ENCODE measurements around the gene CENPM.

Gene CENPM

DNA sequence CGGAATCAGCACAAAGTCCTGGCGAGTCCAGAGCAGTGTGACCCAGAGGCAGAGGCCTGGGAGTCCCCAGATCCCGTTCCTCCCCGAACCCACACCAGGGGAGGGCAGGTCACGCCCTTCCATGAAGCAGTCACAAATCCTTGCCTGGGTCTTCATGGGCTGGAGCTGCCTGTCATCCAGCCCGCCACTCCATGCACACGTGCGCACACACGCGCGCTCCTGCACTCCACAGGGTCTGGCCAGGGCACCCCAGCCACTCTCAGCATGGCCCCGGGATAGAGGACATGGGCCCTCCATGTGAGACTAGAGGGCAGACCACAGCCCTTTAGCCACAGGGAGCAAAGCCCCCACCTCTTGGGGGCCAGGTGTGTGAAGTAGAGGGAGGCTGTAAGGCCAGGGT is 14.6 kb downstream of the CENPM start:
- no peak for DNase-seq (ENCODE audit: low spot score)

- no peak for DNase-seq (ENCODE audit: low spot score)
These were observed 15.2 kb downstream of the CENPM start for GRCh38 chr22:41931701-41932269.

GRCh38 chr22:41929418-41929810 is 17.5 kb downstream of the CENPM start:
- no peak for DNase-seq (ENCODE audit: low spot score)

DNA sequence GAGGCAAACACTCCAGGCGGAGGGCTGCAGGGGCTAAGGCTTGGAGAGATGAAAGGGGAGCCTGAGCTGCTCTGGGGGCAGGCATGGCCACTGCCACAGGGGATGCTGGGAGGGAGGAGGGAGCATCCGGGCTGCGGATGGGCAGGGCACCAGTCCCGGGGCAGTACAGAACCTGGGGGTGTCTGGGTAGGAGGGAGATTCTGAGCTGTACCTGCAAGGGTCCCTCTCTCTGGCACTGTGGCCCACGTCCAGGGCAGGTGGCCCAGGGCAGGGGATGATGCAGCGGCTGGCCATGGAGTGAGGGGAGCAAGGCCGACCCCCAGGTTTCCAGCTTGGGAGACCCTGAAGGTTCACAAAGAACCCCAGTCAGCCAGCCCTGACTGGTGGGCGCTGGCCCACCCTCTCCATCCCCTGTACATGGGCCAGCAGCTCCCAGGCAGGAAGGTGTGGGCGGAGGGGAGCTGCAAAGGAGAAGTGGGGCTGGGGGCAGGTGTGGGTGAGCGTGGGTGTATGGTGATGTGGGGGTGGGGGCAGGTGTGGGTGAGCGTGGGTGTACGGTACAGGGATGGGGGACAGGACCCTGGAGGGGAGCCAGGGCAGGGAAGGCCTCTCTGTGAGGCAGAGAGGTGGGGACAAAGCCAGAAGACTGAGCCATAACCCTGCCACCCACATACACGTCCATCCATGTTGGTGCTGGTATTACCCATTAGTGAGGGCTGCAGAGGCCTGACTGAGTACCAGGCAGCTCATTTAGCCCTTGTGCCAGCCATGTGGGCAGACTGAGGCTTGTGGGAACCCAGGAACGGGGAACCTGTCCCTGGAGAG is 18.1 kb downstream of the CENPM start:
- DNase-seq (ENCODE audit: low spot score): no peak

DNA sequence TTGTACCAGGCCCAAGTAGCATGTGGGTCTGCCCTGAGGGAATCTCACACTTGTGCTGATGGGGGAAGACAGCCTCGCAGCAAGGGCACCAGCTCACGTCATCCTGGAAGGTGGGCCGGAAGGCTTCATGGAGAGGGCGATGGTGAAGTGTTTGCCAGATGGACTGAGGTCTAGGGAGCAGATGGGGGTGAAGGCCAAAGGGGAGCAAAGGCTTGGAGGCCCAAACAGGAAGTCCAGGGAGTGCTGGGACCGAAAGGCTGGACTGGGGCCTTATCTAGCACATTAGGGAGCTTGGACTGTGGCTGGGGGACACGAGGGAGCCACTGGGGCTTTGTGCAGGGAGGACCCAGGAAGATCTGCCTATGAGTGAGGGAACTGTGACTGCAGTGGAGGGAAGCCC is 19.1 kb downstream of the CENPM start:
- no peak for DNase-seq (ENCODE audit: low spot score)

GRCh38 chr22:41925783-41926460 is 21.0 kb downstream of the CENPM start:
- DNase-seq (ENCODE audit: low spot score): peak; percentile 88

GRCh38 chr22:41923595-41924276 is 23.2 kb downstream of the CENPM start:
- no peak for DNase-seq (ENCODE audit: low spot score)

DNA sequence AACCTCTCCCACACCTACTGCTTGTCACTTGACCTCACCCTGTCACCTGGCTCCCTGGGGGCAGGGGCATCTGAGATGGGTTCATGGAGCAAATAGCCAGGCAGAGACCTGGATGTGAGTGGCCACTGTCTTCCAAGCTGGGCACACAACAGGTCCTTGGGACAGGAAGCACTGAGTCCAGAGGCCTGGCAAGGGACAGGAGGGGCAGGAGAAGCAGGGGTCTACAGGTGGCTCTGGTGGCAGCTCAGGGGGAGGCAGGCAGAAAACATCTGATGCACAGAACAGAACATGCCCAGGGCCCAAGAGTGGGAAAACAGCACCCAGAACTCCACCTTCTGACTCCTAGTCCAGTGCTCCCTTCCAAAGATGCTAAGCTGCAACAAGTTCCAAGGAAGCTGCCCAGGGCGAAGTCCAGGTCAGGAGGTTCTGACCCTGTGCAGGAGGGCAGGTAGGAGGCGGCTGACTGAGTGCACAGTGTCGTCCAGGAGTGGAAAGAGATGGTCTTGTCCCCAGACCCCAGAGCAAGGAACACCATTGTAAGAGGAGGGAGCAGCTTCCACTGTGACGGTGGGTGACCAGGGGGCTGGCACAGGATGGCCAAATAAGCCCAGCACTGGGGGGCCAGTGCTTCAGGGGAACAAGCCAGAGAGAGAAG is 23.9 kb downstream of the CENPM start:
- no peak for DNase-seq (ENCODE audit: low spot score)

- no peak for DNase-seq (ENCODE audit: low spot score)
These were observed 24.6 kb downstream of the CENPM start for GRCh38 chr22:41922328-41922727.

DNA sequence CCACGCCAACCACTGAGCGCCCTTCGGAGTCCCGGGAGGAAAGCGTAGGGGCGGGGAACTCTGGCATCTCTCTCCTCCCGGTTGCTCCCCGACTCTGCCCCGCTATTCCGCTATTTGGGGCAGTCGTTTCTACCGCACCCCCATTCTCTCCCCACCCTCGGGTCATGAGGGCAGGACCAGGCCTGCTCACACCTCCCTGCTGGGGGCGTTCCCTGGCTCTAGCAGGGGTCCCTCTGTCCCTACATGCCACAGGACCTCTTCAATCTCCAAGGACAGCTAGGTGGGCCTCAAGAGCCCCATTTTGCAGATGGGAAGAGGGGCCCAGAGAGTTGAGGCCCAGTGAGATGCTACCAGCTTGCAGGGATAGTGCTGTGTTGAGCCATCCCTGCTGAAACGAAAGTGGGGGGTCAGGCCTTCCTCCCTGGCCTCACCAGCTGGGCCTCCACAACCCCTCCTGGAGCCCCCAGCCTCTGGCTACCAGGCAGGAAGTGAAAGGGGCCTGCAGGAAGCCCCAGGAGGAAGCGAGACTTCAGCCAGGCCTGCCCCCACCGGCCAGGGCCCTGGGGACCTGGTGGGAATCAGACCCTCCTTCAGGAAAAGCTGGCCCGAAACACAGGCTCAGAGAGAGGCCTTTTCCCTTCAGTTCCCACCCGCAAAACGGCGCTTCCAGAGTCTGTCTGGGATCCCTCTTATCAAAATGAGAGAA is 26.5 kb downstream of the CENPM start:
- DNase-seq (ENCODE audit: low spot score): no peak

DNA sequence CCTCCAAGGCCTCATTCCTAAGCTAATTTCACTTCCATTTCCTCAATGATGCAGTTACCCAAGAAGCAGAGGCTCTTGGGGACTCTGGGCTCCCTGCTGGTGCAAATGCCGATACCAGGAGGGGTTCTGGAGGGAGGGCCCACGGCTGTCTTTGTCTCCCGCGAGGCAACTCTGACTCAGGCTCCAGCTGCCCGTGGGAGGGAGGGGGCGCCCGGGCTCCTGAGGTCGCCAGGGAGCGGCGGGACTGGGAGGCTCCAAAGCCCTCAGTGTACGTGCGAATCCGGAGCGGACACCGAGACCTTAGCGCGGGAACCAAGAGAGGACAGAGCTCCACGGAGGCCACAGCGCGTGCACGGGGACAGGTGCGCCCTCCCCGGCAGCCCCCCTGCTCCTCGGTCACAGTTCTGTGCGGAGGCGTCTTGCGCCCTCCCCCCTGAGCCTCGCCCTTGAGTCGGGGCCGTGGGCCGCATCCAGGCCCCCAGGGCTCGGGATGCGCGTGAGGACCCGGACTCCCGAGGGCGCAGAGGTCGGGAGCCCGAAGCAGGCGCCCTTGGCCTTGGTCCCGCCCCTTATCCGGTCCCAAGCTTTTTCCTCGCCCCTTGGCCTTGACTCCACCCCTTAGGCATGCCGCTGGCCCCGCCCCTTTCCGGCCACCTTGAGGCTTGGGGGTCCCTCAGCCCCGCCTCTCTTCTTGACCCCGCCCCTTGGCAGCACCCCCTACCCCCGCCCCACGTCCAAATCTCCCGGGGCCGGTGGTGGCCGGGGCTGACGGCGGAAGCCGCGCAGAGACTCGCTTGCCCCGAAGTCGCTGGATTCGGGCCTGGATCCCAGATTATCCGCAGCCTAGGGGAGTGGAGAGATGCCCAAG is 27.4 kb downstream of the CENPM start:
- DNase-seq (ENCODE audit: low spot score): peak; percentile 62

GRCh38 chr22:41917903-41918791 is 28.8 kb downstream of the CENPM start:
- DNase-seq (ENCODE audit: low spot score): no peak

DNA sequence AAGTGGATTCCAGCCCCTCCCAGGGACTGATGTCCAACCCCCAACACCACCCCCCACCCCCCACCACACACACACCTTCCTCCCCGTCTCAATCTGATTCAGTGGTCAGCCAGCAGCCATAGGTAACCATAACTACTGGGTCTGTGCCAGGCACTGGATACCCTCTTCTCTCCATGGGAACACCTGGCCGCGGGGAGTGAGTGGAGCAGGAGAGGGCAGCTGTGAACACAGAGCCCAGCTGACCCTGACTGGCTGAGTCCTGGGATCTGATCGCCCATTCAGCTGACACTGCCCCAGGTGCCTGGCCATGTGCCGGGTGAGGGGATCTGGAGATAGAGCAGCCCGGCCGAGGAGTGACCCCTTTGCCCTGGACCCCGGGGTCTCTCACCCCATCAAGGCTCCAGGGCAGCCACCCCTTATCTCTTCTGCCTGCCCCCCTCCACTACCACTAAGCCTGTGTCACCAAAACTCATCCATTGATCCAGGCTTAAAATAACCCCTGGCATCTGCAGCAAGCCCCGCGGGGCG is 29.5 kb downstream of the CENPM start:
- no peak for DNase-seq (ENCODE audit: low spot score)

DNA sequence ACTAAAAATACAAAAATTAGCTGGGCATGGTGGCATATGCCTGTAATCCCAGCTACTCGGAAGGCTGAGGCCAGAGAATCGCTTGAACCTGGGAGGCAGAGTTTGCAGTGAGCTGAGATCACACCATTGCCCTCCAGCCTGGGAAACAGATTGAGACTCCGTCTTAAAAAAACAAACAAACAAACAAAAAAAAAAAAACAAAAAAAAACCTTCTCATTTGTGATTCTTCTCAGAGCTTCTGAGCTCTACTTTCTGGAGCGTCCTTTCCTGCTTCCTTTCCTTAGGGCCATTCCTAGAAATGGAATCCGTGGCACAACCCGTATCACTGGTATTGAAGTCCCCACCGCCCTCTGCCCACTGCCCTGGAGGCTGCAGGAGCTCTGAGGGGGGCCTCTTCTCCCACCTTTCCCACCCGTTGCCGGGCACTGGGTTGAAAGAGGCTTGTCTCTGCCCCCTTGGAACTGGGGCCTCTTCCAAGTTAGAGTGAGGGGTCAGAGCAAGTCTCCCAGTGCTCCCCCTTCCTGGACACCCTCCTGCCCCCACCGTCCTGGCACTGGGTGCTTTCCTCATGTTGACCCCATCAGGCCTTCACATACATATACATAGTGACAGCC is 30.1 kb downstream of the CENPM start:
- DNase-seq (ENCODE audit: low spot score): no peak

GRCh38 chr22:41915786-41916493 is 31.0 kb downstream of the CENPM start:
- DNase-seq (ENCODE audit: low spot score): no peak

DNA sequence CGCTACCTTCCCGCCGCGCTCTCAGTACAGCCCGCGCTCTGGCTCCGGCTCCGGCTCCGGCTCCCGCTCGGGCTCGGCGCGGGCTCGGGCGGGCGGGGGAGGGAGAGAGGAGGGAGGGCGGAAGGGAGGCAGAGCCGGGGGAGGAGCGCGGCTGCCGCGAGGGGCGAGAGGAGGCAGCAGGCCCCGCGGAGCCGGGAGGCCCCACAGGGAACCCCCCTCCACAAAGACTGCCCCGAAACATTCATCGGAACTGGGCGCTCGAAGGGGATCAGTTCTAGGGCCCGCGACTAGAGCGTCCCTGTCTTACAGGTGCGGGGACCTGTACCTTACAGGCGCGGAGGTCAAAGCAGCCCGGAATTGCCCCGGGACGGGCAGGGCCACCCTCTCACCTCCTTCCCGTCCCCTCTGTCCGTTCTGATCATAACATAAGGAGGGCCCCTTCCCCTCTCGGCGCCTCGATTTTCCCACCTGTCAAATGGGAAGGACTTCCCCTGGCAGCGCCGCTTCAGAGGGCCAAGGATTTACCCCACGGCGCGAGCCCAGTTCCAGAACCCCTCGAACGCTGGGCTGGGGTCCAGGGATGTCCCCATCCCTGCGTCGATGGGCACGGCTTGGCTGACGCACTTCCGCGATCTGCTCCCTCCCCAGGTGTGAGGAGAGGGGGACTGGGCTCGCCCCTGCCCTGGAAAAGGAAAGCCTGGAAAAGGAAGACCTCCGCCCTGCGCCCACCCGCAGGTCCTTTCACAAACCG is 31.7 kb downstream of the CENPM start, which contains the start of gene SHISA8:
SHISA8 (minus strand) TSS at position 40 of the 751 bp plus-strand sequence. CDS start 407 bp downstream, outside the sequence.
- peak; percentile 67 for DNase-seq (ENCODE audit: low spot score)

DNA sequence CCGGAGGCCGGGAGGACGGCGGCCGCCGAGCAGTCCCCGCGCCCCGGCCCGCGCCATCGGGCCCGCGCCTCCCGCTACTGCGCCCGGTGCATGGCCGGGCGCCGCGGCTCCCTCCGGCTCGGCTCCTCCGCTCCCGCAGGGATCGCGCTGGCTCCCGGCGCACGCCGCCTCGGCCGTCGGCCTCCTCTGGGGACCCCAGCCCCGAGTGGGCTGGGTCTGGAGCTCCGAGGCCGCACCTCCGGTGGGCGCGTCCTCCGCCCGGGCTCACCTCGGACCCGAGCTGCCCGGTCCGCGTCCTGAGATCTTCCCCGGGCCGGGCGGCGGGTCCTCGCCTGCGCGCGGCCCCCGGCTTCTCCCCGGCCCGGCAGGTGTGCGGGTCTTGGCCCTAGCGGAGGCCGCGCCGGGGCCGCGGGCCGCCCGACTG is 32.3 kb downstream of the CENPM start:
- DNase-seq (ENCODE audit: low spot score): no peak

All from ecto neural progenitor cell (in vitro differentiated cells).